Upper lobe of right lung (tissue), 1 donor: ENCODE measurements around the gene SNX5. TPM values are rescaled to one million over a fixed set of nuclear protein-coding genes. Genes with fewer than 3 reads are reported as not detected.

Experiments
- ATAC-seq: fragments of 200-7000 bp; cut with Tn5 transposase; one replicate; pipeline ENCODE4 v1.9.1; 2020; ENCODE audit warnings: mild to moderate bottlenecking, moderate library complexity
- DNase-seq: peaks from one replicate; pipeline ENCODE4 v3.0.0-alpha.2; 2020
- H3K27ac ChIP-seq: fragments of 200-600 bp; one replicate; pipeline ENCODE4 v1.8.0; 2022
- H3K27me3 ChIP-seq: fragments of 200-600 bp; one replicate; pipeline ENCODE4 v1.8.0; 2022; ENCODE audit warnings: mild to moderate bottlenecking
- H3K36me3 ChIP-seq: fragments of 200-600 bp; one replicate; pipeline ENCODE4 v1.8.0; 2022
- H3K4me1 ChIP-seq: fragments of 200-600 bp; one replicate; pipeline ENCODE4 v1.8.0; 2022
- H3K4me3 ChIP-seq: fragments of 200-600 bp; one replicate; pipeline ENCODE4 v1.8.0; 2022; ENCODE audit warnings: mild to moderate bottlenecking
- H3K9me3 ChIP-seq: fragments of 200-600 bp; one replicate; pipeline ENCODE4 v1.8.0; 2022
- CTCF ChIP-seq: fragments of 200-600 bp; IDR thresholded peaks from one replicate; pipeline ENCODE4 v1.8.0; 2022; ENCODE audit warnings: antibody characterized with exemption
- intact Hi-C: fragments of 100-400 bp; cut with DNase I; formaldehyde crosslinking; loops from one replicate; pipeline ENCODE4 v1.11.0; 2022
- total RNA-seq: library from RNA; stranded (reverse); fragmentation: NEBNext Ultra II Directional; extraction: Animal tissue kit (Norgen Biotek cat#: 25700); gene quantifications from one replicate; pipeline ENCODE4 v1.2.1, GENCODE V29; 2021
- donor health status: DM: no; HTN: yes; CAD: no; lungs with severe emphysema.

The SNX5 gene
- total RNA-seq, 1 donor from 2014 or later: 86.6 TPM

DNA sequence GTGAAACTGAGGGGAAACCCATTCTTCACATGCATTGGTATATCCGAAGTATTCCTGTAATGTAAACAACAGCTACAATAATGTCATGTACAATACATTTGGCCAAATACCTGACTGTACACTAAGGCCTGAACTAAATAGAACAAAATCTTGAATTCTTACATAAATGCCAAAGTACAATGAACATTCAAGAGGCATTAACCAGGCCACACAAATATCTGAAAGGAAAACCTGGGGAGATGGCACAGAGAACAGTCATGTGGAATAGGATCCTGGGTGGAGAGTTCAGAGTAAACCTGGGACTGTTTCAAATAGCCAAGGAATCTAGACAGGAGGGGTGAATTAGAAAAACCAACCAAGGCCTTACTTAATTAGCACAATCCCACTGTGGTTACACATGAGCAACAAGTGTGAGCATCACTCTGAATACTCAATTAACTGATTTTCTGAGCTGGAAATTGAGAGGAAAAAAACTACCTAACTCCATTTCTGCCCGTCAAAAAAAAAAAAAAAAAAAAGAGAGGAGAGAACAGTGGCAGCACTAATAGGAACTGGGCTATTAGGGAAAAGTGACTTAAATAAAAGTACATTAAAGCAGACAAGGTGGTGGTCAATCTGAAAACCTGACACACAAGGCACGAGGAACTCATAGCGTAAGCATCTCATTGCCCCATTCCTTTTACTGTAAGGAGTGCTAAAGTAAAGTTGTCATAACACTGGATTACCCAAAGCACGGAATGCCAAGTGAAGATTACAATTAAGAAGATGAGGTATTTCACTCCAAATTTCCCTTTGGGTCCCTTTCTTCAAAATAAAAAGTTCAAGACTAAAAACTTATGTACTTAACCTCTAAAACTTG is 10.9 kb downstream of the SNX5 start:
- Histone ChIP-seq H3K27ac (peak overlapping the region; percentile 66), H3K9me3 (no peaks in the 10 kb centered on the region), H3K4me1 (peaks cover 72% of the 10 kb centered on the region), H3K27me3 (no peaks in the 10 kb centered on the region), H3K36me3 (peaks cover 27% of the 10 kb centered on the region), H3K4me3 (no peak overlapping the region)
- DNase-seq: no peak
- intact Hi-C loops: no loop called here
- TF ChIP-seq CTCF: no peak
- ATAC-seq: no peak

- H3K36me3 ChIP-seq: peaks cover 43% of the 10 kb centered on the region
- H3K4me1 ChIP-seq: peaks cover 58% of the 10 kb centered on the region
These were observed 12.4 kb downstream of the SNX5 start for GRCh38 chr20:17956099-17956685.

GRCh38 chr20:17955302-17955701 is 13.3 kb downstream of the SNX5 start:
- peak overlapping the region; percentile 66 for H3K27ac ChIP-seq
- H3K36me3 ChIP-seq: peaks cover 51% of the 10 kb centered on the region
- no peaks in the 10 kb centered on the region for H3K9me3 ChIP-seq

More at GRCh38 chr20:17956099-17956685, 12.4 kb downstream of the SNX5 start:
- no peaks in the 10 kb centered on the region for H3K27me3 ChIP-seq
- no peak overlapping the region for H3K4me3 ChIP-seq
- H3K27ac ChIP-seq: peak overlapping the region; percentile 66
- intact Hi-C loops: no loop called here
- DNase-seq (no peak), ATAC-seq (no peak)
- H3K9me3 ChIP-seq: no peaks in the 10 kb centered on the region
- TF ChIP-seq CTCF: no peak

GRCh38 chr20:17953935-17954334 is 14.7 kb downstream of the SNX5 start:
- DNase-seq: no peak
- no peak overlapping the region for H3K27ac ChIP-seq
- intact Hi-C loops: no loop called here
- ATAC-seq: no peak
- no peaks in the 10 kb centered on the region for H3K9me3 ChIP-seq
- H3K4me1 ChIP-seq: peaks cover 35% of the 10 kb centered on the region
- no peak for TF ChIP-seq CTCF
- peaks cover 65% of the 10 kb centered on the region for H3K36me3 ChIP-seq
- no peaks in the 10 kb centered on the region for H3K27me3 ChIP-seq
- H3K4me3 ChIP-seq: no peak overlapping the region

More at GRCh38 chr20:17955302-17955701, 13.3 kb downstream of the SNX5 start:
- intact Hi-C loops: no loop called here
- no peak for TF ChIP-seq CTCF
- Histone ChIP-seq H3K4me1 (peaks cover 49% of the 10 kb centered on the region), H3K4me3 (no peak overlapping the region), H3K27me3 (no peaks in the 10 kb centered on the region)
- ATAC-seq (no peak), DNase-seq (no peak)

DNA sequence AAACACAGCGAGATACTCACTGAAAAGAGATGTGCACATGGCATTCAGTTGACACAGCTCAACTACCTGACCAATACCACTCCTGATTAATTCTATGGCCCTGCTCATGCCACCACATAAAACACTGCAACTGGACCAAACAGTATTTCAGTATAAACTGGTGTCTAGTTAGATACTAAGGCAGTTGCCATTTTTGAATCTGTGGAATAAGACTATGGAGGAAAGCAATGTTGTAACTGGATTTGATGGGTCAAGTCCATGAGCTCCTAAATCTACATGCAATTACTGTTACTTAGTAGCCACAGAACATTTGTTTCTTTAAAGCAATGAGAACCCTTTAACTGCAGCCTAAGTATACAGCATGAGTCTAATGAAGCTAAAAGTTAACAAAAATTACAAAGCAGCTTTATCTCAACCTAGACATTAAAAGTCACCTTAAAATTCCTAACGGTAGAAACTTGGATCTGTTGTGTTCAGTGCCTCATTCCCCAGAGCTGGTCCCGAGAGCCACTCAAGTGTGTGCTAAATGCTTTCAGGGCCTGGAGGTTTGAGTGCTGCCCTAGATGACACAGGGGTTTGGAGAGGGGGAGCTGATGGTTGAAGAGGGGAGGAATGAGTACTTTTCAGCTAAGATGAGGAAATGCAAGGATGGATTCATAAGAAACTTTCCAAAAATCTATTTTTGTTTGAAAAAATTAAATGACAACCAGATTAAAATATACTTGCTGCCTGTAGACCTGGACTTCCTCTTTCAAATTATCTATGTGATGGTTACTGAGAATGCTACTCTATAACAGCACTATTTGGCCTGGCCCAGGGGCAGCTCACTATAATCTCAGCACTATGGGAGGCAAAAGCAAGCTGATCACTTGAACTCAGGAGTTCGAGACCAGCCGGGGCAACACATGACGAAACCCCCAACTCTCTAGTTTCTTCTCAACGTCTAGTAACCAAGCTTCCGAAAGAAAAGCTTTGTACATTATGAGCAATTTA is 15.6 kb downstream of the SNX5 start:
- Histone ChIP-seq H3K4me1 (peaks cover 26% of the 10 kb centered on the region), H3K9me3 (no peaks in the 10 kb centered on the region), H3K36me3 (peaks cover 75% of the 10 kb centered on the region), H3K27me3 (no peaks in the 10 kb centered on the region), H3K4me3 (no peak overlapping the region), H3K27ac (no peak overlapping the region)
- ATAC-seq (peak; percentile 68), DNase-seq (no peak)
- intact Hi-C loops: no loop called here
- TF ChIP-seq CTCF: no peak
